IgD-negative memory B cell (primary cell): ENCODE measurements around the gene FAM193B. TPM values are rescaled to one million over a fixed set of nuclear protein-coding genes. Genes with fewer than 3 reads are reported as not detected.
A peak's percentile ranks its signal among the peaks of the same experiment; 100 is the strongest.

Experiments used
- H3K27ac Mint-ChIP-seq, 3 donors: one replicate each; pipeline ENCODE4 v1.8.0; 2020 to 2022; ENCODE audit warnings: mild to moderate bottlenecking in 3 of 3, mixed read lengths in 3 of 3, moderate library complexity in 1 of 3
- H3K27me3 Mint-ChIP-seq: one replicate; pipeline ENCODE4 v1.8.0; 2021; ENCODE audit warnings: mixed read lengths
- H3K36me3 Mint-ChIP-seq: one replicate; pipeline ENCODE4 v1.8.0; 2020; ENCODE audit warnings: mild to moderate bottlenecking, mixed read lengths
- H3K4me1 Mint-ChIP-seq, 3 donors: one replicate each; pipeline ENCODE4 v1.8.0; 2020 to 2022; ENCODE audit warnings: mixed read lengths in 3 of 3, mild to moderate bottlenecking in 1 of 3
- H3K4me3 Mint-ChIP-seq, 4 donors: one replicate each; pipeline ENCODE4 v1.8.0; 2020 to 2022; ENCODE audit warnings: mild to moderate bottlenecking in 4 of 4, mixed read lengths in 4 of 4, moderate library complexity in 3 of 4
- H3K9me3 Mint-ChIP-seq, 3 donors: one replicate each; pipeline ENCODE4 v1.8.0; 2020 to 2021; ENCODE audit warnings: mixed read lengths in 3 of 3, mild to moderate bottlenecking in 1 of 3
- polyA plus RNA-seq: library from polyadenylated mRNA; unstranded; fragments of 300-500 nt; fragmentation: Illumina TruSeq; gene quantifications from one replicate; pipeline ENCODE4 v1.2.3, GENCODE V29; 2021

FAM193B gene
- polyA plus RNA-seq, 1 donor from 2014 or later = 4.5 TPM

DNA sequence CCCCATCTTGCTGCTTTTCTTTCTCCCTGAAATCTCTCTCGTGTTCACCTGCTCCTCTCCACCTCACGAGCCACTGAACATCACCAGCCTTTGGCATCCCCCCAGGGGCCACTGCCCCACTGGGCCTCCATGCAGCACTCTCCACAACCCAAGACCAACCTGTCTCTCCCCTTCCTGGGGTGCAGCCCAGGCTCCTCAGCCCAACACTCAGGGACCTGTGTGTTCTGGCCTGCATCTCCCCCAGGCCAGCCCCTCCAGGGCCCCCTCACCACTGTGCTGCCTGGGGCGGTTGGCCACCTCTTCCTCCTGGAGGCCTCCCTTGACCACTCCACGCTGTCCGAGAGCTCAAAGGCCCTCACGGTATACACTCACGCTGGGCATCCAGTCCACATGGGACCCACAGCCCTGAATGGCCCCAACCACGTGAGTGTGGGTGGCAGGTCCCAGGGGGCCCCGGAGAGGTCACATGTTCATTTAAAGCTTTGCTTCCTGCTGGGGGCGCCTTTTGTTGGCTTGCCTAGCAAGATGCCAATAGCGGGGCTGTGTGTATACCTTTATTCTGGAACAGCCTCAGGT is 44.3 kb downstream of the FAM193B start:
- H3K4me1 Mint-ChIP-seq = peaks cover 28 to 38% (median 30%) of the 10 kb centered on the region in 3 donors
- H3K36me3 Mint-ChIP-seq = peaks cover 5% of the 10 kb centered on the region
- peak overlapping the region; percentile 92 to 100 (median 96) for H3K4me3 Mint-ChIP-seq
- no peaks in the 10 kb centered on the region for H3K27me3 Mint-ChIP-seq
- peak overlapping the region; percentile 92 to 99 (median 98) for H3K27ac Mint-ChIP-seq
- no peaks in the 10 kb centered on the region for H3K9me3 Mint-ChIP-seq

DNA sequence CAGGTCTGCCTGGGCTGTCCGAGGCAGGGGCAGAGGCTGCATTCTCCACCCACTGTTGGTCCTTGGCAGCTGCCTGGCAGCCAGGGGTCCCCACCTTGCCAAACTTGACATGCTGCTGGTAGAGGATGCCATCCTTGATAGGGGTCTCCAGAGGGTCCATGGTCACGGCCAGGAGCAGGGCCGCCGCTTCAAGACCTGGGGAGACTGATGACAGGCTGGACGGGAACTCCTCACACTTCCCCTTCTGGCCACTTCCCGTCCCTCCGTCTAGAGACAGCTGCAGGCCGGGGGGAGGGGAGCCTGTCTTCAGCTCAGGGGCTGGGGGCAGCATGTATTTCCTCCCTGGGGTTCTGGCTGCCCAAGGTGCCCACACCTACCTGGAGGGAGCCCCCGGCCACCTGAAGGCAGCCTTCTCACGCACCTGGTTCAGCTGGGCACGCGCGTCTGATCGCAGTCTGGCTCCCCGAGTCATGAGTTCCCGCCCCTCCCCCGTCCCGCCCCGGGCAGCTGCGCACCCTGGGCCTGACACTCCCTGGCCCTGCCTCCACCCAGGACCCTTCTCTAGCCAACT is 44.9 kb downstream of the FAM193B start, which contains the start of gene DOK3:
TSS of gene DOK3 (minus strand) at position 446 of the 571 bp plus-strand sequence. CDS start at position 160, 286 bp downstream.
- Mint-ChIP-seq H3K27me3 (no peaks in the 10 kb centered on the region), H3K4me1 (peaks cover 28 to 38% (median 30%) of the 10 kb centered on the region in 3 donors), H3K4me3 (peak within 1 kb of the TSS; percentile 92 to 100 (median 96)), H3K27ac (peak within 1 kb of the TSS; percentile 92 to 99 (median 98)), H3K36me3 (peaks cover 5% of the 10 kb centered on the region), H3K9me3 (no peaks in the 10 kb centered on the region)

DNA sequence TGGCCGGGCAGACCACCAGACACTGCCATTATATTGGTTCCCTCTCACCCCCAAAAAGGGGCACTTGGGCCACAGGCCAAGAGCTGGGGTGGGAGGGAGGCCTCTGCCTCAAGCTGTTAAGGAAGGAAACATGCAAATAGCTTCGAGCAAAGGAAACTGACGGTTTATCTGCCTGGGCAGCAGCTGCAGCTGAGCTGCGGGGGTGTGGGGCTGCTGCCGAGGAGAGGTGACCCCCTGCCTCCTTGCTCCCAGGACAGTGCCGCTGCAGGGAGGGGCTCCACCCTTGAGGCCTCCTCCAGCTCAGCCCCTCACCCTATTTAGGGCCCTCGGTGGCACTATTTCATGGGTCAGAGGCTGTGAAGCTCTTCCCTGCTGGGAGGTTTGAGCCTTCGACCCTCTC is 45.5 kb downstream of the FAM193B start:
- Mint-ChIP-seq H3K27ac (peak overlapping the region; percentile 92 to 99 (median 98)), H3K4me3 (peak overlapping the region; percentile 92 to 100 (median 96)), H3K9me3 (no peaks in the 10 kb centered on the region), H3K27me3 (no peaks in the 10 kb centered on the region), H3K36me3 (peaks cover 5% of the 10 kb centered on the region), H3K4me1 (peaks cover 28 to 38% (median 30%) of the 10 kb centered on the region in 3 donors)

DNA sequence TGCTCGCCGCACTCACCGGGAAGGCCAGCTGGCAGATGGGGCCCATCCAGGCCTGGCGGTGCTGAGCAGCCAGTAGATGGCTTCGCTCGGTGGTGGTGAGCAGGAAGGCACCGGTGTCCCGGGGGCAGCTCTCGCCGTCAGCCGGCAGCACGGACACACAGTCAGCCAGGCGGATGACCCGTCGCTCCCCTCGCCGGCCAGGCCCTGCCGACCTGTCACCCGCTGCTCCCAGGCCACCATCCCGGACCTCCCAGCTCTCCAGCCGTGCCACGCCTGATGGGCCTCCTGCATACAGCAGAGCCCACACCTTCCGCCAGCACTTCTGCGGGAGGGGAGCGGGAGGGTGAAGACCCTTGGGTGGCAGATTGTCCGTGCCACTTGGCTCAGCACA is 46.1 kb downstream of the FAM193B start:
- Mint-ChIP-seq H3K27ac (peak overlapping the region; percentile 74 to 98 (median 94)), H3K9me3 (no peaks in the 10 kb centered on the region), H3K4me1 (peaks cover 29 to 40% (median 30%) of the 10 kb centered on the region in 3 donors), H3K27me3 (no peaks in the 10 kb centered on the region), H3K4me3 (peak overlapping the region; percentile 92 to 100 (median 96)), H3K36me3 (peaks cover 5% of the 10 kb centered on the region)

DNA sequence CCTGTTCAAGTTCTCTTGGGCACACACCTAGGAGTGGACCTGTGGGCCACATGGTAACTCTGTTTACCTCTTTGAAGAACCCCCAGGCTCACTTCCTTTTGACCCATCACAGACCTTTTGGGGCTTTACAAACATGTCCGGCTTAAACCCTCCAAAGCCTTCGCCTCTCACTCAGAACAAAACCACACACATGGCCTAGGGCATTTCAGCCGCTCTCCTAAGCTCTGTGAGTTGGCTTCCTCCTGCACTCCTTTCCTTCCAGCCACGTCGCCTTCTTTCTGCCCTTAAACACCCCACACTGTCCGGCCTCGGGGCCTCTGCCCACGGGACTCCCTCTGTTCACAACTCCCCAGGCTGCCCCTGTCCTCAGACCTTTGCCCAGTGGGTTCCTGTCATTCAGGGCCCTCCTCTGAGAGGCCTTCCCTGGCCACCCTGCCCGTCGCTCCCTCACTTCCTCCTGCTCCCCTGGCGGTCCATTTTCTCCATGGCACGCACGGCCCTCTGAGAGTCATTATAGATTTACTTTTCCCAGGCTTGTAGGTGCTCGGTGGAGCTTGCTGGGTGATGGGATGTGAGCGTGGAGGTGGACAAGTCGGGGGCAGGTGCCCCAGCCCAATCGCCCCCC is 46.7 kb downstream of the FAM193B start:
- Mint-ChIP-seq H3K9me3 (no peaks in the 10 kb centered on the region), H3K4me1 (peaks cover 30 to 44% (median 33%) of the 10 kb centered on the region in 3 donors), H3K27ac (peak overlapping the region; percentile 74 to 98 (median 94)), H3K27me3 (no peaks in the 10 kb centered on the region), H3K4me3 (peak overlapping the region; percentile 92 to 100 (median 96)), H3K36me3 (peaks cover 5% of the 10 kb centered on the region)

DNA sequence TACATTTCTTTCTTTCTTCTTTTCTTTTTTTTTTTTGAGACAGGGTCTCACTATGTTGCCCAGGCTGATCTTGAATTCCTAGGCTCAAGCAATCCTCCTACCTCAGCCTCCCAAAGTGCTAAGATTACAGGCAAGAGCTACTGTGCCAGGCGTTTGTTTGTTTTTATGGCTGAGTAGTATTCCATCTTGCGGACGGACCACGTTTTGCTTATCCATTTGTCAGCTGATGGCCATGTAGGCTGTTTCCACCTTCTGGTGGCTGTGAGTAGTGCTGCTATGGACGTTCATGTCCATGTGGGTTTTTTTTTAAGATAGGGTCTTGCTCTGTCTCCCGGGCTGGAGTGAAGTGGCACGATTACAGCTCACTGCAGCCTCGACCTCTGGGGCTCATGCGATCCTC is 47.2 kb downstream of the FAM193B start:
- no peaks in the 10 kb centered on the region for H3K27me3 Mint-ChIP-seq
- peak overlapping the region; percentile 92 to 100 (median 96) for H3K4me3 Mint-ChIP-seq
- peaks cover 33 to 50% (median 37%) of the 10 kb centered on the region in 3 donors for H3K4me1 Mint-ChIP-seq
- H3K36me3 Mint-ChIP-seq = peaks cover 6% of the 10 kb centered on the region
- H3K27ac Mint-ChIP-seq = peak overlapping the region in 2 of 3 donors; percentile 74 to 94
- no peaks in the 10 kb centered on the region for H3K9me3 Mint-ChIP-seq

DNA sequence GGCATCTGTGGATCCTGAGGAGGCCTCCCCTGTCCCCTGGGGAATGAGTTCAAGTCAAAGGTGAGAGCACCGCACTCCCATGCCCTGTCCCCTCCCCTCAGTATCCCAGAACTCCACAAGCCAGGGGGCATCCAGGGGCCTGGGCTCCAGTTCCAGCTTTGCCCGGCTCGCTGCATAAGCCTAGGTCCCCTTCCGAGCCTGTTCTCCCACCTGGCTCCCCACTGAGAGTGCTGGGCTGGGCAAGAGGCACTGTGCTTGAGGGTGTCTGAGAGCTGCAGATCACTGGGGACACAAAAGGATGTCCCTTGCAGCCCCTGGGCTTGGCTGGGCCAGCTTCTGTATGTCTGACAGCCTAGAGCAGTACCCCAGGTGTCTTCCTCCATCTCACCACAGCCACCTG is 49.3 kb downstream of the FAM193B start:
- Mint-ChIP-seq H3K9me3 (no peaks in the 10 kb centered on the region), H3K27me3 (no peaks in the 10 kb centered on the region), H3K27ac (peak overlapping the region in 1 of 3 donors; percentile 25), H3K4me1 (peaks cover 31 to 51% (median 40%) of the 10 kb centered on the region in 3 donors), H3K4me3 (no peak overlapping the region), H3K36me3 (peaks cover 7% of the 10 kb centered on the region)

DNA sequence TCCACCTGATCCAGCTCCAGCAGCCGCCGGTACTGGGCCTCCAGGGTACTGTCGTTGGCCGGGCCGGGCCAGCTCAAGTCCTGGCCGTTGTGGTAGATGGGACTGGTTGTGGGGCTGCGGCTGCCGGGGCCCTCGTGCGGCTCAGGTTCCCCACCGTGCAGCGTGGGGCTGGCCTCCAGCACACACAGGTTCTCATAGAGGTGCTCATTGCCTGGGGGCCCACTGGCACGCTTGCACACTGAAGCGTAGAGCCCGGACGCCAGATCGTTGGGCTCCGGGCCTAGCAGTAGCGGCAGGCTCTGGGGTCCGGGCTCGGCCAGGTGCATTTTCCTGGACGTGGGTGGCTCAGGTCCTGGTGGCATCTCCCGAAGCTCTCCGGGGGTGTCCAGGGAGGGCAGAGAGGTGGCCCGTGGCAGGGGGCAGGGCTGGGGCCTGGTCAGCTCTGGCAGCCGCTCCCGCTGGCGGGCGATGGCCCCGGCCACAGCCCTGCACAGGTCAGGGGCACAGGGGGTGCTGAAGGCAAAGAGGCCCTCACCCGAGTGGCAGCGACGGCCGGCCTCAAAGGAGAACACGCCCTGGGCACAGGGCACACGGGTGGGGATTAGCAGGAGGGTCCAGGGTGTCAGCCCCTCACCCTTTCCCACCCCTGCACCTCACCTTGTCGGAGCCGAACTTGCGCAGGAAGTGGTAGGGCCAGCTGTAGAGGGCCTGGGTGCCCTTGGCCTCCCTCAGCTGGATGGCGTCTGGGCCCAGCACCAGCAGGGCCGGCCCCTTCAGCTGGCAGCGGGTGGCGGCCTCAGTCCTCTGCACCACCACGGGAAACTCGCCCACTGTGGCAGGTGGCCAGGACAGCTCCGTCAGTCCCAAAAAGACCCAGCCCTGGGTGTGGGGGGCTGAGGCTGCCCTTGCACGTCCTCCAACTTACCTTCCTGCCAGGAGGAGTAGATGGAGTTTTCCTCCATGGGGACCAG is 50.0 kb downstream of the FAM193B start:
- peaks cover 27 to 50% (median 43%) of the 10 kb centered on the region in 3 donors for H3K4me1 Mint-ChIP-seq
- H3K9me3 Mint-ChIP-seq = no peaks in the 10 kb centered on the region
- no peak overlapping the region for H3K4me3 Mint-ChIP-seq
- H3K27ac Mint-ChIP-seq = no peak overlapping the region
- no peaks in the 10 kb centered on the region for H3K27me3 Mint-ChIP-seq
- peaks cover 8% of the 10 kb centered on the region for H3K36me3 Mint-ChIP-seq

DNA sequence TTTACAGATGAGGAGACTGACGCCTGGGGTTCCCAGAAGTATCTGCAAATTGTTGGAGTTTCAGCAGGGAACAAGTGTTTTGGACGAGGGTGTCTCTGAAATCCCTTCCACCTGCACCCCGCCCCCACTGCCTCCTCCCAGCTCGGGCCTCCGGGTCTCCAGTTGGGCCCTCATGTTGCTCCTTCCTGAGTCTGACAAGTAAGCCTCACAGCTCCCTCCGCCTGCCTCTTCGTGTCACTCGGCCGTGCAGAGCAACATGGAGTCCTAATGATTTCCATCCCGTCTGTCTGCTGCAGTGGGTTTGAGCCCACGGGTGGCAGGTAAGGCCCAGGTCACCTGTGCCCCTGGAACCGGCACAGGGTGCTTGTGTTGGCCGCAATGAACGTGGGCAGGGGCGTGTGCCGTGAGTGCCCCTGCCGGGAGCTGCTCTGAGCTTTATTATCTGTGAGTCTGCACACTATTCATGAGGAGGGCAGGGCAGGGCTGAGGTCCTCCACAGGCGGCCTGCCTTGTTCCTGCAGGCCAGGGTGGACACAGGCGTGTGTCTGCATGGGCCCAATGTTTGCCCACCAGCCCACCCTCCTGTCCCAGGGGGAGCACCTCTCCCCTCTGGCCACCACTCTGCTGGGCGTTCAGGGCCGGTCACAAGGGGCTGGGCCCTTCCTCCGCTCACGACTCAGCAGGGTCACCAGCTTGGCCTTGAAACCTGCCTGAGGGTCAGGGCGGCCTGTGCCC is 50.8 kb downstream of the FAM193B start:
- H3K4me1 Mint-ChIP-seq = peaks cover 23 to 50% (median 44%) of the 10 kb centered on the region in 3 donors

DNA sequence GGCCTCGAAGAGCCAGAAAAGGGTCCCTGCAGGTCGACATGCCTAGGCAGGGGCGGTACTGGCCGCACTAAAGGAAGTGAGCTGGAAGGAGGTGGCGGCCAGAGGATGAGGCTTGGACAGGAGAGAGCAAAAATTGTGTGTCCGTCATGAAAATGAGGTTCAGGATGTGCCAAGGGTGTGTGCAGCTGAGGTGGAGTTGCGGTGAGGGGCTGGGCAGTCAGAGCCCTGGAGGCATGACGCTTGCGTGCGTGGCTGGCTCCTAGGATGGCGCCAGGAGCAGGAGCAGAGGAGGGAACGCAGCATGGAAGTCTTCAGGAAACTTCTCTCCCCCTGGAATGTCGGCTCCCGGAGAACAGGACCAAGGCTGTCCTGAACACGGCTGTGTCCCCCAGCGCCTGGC is 51.5 kb downstream of the FAM193B start:
- Mint-ChIP-seq H3K4me3 (peak overlapping the region in 2 of 4 donors; percentile 51 to 82), H3K4me1 (peaks cover 20 to 52% (median 47%) of the 10 kb centered on the region in 3 donors), H3K27me3 (peaks cover 3% of the 10 kb centered on the region), H3K27ac (peak overlapping the region in 1 of 3 donors; percentile 0), H3K36me3 (peaks cover 8% of the 10 kb centered on the region), H3K9me3 (no peaks in the 10 kb centered on the region)

More for the DNA sequence above, 50.8 kb downstream of the FAM193B start:
- no peaks in the 10 kb centered on the region for H3K27me3 Mint-ChIP-seq
- no peaks in the 10 kb centered on the region for H3K9me3 Mint-ChIP-seq
- peaks cover 8% of the 10 kb centered on the region for H3K36me3 Mint-ChIP-seq
- H3K4me3 Mint-ChIP-seq = peak overlapping the region in 1 of 4 donors; percentile 47
- H3K27ac Mint-ChIP-seq = no peak overlapping the region

DNA sequence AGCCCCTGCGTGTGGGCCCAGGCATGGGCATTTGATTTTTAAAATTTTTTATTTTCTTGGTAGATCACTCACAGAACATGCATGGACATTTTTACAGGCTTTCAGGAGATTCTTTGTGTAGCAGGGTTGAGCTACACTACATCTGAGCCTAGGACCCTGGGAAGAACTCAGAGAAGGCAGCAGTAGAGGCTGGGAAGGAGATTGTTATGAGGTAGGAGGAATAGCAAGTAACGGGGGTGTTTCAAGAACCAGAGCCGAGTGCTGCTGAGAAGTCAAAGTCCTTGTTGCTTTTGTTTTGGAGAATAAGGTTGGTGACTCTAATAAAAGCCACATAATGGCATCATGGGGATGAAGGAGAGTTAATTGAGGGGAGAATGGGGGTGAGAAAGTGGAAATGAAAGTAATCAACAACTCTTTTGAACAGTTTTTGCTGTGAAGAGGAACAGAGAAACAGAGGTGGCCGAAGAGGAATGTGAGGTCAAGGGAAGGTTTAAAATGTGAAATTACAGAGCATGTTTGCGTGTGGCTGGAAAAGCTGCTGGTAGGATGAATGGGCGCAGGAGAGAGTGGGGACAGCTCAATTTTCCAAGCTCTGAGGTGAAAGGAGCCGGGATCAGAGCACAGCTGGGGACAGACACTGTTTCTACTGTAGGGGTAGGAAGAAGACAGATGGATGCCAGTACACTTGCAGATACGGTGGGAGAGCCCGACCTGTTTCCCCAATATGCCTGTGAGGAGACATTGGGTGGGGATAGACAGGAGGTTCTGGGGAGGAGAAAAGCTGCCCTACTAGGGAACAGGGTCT is 52.3 kb downstream of the FAM193B start:
- Mint-ChIP-seq H3K27me3 (peaks cover 3% of the 10 kb centered on the region), H3K4me1 (peaks cover 12 to 44% (median 40%) of the 10 kb centered on the region in 3 donors), H3K9me3 (no peaks in the 10 kb centered on the region), H3K4me3 (peak overlapping the region; percentile 44 to 74 (median 54)), H3K27ac (peak overlapping the region; percentile 0 to 37 (median 35)), H3K36me3 (peaks cover 4% of the 10 kb centered on the region)

DNA sequence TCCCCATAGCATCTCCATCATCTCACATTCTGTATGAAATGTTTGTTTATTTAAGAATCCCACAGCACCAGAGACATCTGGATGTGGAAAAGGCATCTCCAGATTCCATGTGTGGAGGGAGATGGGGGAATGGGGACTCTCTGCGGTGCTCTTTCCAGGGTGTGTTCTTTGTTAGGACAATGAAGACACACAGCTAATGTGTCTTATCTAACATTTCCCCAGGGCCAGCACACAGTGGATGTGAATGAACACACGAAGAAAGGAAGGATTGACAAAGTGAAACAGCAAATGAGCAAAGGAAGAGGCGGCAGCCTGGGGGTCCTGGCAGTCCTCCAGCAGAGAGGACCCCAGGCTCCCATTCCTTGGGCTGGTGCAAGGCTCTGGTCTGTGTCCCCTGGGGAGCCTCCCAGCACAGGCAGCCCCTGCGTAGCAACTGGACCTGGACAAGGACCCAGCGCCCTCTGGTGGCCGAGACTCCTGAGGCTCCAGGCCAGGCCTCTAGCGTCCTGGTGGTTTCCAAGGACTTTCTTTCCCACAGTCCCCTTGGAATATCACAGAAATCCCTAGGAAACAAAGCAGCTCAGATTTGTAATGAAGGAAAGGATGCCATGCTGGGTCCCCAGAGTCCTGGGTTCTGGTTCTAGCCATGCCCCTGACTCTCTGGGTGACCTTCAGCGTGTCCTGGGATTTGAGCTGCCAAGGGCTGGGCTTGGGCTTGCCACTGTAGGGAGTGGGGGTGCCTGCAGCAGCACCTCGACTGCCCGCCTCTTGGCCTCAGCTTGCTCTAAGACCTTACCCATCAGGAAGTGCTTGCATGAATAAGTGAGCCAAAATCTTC is 53.5 kb downstream of the FAM193B start:
- H3K36me3 Mint-ChIP-seq = peaks cover 4% of the 10 kb centered on the region
- H3K4me3 Mint-ChIP-seq = peak overlapping the region in 2 of 4 donors; percentile 55 to 67
- peak overlapping the region in 2 of 3 donors; percentile 18 to 23 for H3K27ac Mint-ChIP-seq
- H3K27me3 Mint-ChIP-seq = peaks cover 3% of the 10 kb centered on the region
- peaks cover 10 to 47% (median 38%) of the 10 kb centered on the region in 3 donors for H3K4me1 Mint-ChIP-seq
- H3K9me3 Mint-ChIP-seq = no peaks in the 10 kb centered on the region
